Loucy (cell line): Measurements from ENCODE around the gene FAM83F.

ENCODE experiments used
- EZH2phosphoT487 ChIP-seq: fragments of 200-600 bp; IDR thresholded peaks from 2 replicates; pipeline ENCODE4 v1.6.1; 2018; ENCODE audit warnings: antibody characterized with exemption, mild to moderate bottlenecking, moderate library complexity, borderline replicate concordance
- TF ChIP-seq, protein P1 (sequence below): fragments of 200-600 bp; sonication (generic); conservative IDR thresholded peaks from 2 replicates; pipeline ENCODE4 v1.5.1; 2014; ENCODE audit warnings: mild to moderate bottlenecking, antibody characterized with exemption, low read length

DNA sequence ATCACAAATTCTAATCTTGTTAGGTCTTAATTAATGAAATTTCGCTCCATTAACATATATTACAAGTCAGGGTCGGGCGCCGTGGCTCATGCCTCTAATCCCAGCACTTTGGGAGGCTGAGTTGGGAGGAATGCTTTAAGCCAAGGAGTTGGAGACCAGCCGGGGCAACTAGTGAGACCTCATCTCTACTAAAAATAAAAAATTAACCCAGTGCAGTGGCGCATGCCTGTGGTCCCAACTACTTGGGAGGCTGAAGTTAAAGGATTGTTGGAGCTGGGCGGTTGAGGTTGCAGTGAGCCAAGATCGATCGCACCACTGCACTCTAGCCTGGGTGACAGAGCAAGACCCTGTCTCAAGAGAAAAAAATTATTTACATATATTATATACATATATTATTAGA lies 32.7 kb upstream of the FAM83F start:
- TF ChIP-seq, protein P1, sequence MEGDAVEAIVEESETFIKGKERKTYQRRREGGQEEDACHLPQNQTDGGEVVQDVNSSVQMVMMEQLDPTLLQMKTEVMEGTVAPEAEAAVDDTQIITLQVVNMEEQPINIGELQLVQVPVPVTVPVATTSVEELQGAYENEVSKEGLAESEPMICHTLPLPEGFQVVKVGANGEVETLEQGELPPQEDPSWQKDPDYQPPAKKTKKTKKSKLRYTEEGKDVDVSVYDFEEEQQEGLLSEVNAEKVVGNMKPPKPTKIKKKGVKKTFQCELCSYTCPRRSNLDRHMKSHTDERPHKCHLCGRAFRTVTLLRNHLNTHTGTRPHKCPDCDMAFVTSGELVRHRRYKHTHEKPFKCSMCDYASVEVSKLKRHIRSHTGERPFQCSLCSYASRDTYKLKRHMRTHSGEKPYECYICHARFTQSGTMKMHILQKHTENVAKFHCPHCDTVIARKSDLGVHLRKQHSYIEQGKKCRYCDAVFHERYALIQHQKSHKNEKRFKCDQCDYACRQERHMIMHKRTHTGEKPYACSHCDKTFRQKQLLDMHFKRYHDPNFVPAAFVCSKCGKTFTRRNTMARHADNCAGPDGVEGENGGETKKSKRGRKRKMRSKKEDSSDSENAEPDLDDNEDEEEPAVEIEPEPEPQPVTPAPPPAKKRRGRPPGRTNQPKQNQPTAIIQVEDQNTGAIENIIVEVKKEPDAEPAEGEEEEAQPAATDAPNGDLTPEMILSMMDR = no peak
- TF ChIP-seq EZH2phosphoT487 = no peak
